OCI-LY7 (cell line): ENCODE results near the gene LMNTD2. TPM values are rescaled to one million over a fixed set of nuclear protein-coding genes. Genes with fewer than 3 reads are reported as not detected.

Experiments used
- BruUV-seq: library from RNA; stranded (reverse); fragments of 400-500 nt; replicated peaks from 2 replicates; lab custom pipeline; 2021; lab: Mats Ljungman, UMichigan
- CTCF ChIA-PET: fragments of 300-600 bp; sonication (Branson Sonifier 250); formaldehyde crosslinking; loops from one replicate; lab custom pipeline; 2022; ENCODE audit warnings: antibody characterized with exemption; ENCODE audit not compliant: unreplicated experiment; lab: Charles Lee
- POLR2A ChIA-PET: fragments of 300-600 bp; sonication (Branson Sonifier 250); formaldehyde crosslinking; loops from one replicate; lab custom pipeline; 2022; ENCODE audit warnings: antibody characterized with exemption; lab: Charles Lee
- DNase-seq: peaks from one replicate; pipeline ENCODE4 v3.0.0-alpha.2; 2015; ENCODE audit warnings: low spot score
- H2AFZ ChIP-seq: fragments of 200-600 bp; sonication (generic), shearing (Covaris generic); 2 replicates; pipeline ENCODE4 v1.6.1; 2014; ENCODE audit warnings: mild to moderate bottlenecking, antibody characterized with exemption, low read length, moderate library complexity
- H3K27ac ChIP-seq: fragments of 200-600 bp; sonication (generic); 2 replicates; pipeline ENCODE4 v1.5.1; 2014; ENCODE audit warnings: mixed run types, low read depth, mild to moderate bottlenecking, moderate library complexity, low read length, inconsistent platforms; ENCODE audit not compliant: poor library complexity, severe bottlenecking
- H3K36me3 ChIP-seq: fragments of 200-600 bp; sonication (generic); 2 replicates; pipeline ENCODE4 v1.6.1; 2014; ENCODE audit warnings: mild to moderate bottlenecking, antibody characterized with exemption, low read length, moderate library complexity, mixed read lengths; ENCODE audit not compliant: insufficient read depth
- H3K4me1 ChIP-seq: fragments of 200-600 bp; sonication (generic); 2 replicates; pipeline ENCODE4 v1.5.1; 2014; ENCODE audit warnings: mild to moderate bottlenecking, low read length; ENCODE audit not compliant: insufficient read depth, poor library complexity, severe bottlenecking
- H3K4me2 ChIP-seq: fragments of 200-600 bp; sonication (generic); 2 replicates; pipeline ENCODE4 v1.6.1; 2014; ENCODE audit warnings: mild to moderate bottlenecking, low read length
- H3K4me3 ChIP-seq: fragments of 200-600 bp; sonication (generic); 2 replicates; pipeline ENCODE4 v1.5.1; 2014; ENCODE audit warnings: mild to moderate bottlenecking, low read depth, low read length; ENCODE audit not compliant: poor library complexity, severe bottlenecking
- H3K79me2 ChIP-seq: fragments of 200-600 bp; sonication (generic); 2 replicates; pipeline ENCODE4 v1.6.1; 2016; ENCODE audit warnings: low read depth, mild to moderate bottlenecking, low read length, moderate library complexity, mixed read lengths; ENCODE audit not compliant: insufficient read depth
- H3K9me2 ChIP-seq: fragments of 200-600 bp; sonication (generic); 2 replicates; pipeline ENCODE4 v1.6.1; 2016; ENCODE audit warnings: mild to moderate bottlenecking, low read length, mixed read lengths; ENCODE audit not compliant: insufficient read depth
- H3K9me3 ChIP-seq: fragments of 200-600 bp; sonication (generic); 2 replicates; pipeline ENCODE4 v1.6.1; 2014; ENCODE audit warnings: mild to moderate bottlenecking, mixed run types, low read length, mixed read lengths
- H4K20me1 ChIP-seq: fragments of 200-600 bp; sonication (generic); 2 replicates; pipeline ENCODE4 v1.6.1; 2014; ENCODE audit warnings: mild to moderate bottlenecking, antibody characterized with exemption, low read length, moderate library complexity, mixed read lengths; ENCODE audit not compliant: insufficient read depth
- CTCF ChIP-seq: fragments of 200-600 bp; sonication (generic); conservative IDR thresholded peaks from 2 replicates; pipeline ENCODE4 v1.5.1; 2014; ENCODE audit warnings: mild to moderate bottlenecking, antibody characterized with exemption, low read length, moderate library complexity, mixed read lengths
- EZH2phosphoT487 ChIP-seq: fragments of 200-600 bp; sonication (generic); IDR thresholded peaks from 2 replicates; pipeline ENCODE4 v1.6.1; 2018; ENCODE audit warnings: low read depth, borderline replicate concordance, mild to moderate bottlenecking, mixed run types, antibody characterized with exemption, low read length, moderate library complexity, mixed read lengths
- intact Hi-C: fragments of 100-400 bp; cut with micrococcal nuclease; formaldehyde crosslinking; loops from one replicate; pipeline ENCODE4 v1.10.0; 2022; ENCODE audit not compliant: unreplicated experiment
- total RNA-seq, 2 experiments: library from RNA; depleted of rRNA in 1 of 2; stranded (reverse); fragments of >200 nt in 1 of 2; shearing (Covaris generic) in 1 of 2; gene quantifications; 2 replicates each; pipeline ENCODE4 v1.2.3, GENCODE V29; 2014 to 2022

Gene LMNTD2
- total RNA-seq, 2 experiments from 2014 or later, result 4.7 to 17.7 TPM

DNA sequence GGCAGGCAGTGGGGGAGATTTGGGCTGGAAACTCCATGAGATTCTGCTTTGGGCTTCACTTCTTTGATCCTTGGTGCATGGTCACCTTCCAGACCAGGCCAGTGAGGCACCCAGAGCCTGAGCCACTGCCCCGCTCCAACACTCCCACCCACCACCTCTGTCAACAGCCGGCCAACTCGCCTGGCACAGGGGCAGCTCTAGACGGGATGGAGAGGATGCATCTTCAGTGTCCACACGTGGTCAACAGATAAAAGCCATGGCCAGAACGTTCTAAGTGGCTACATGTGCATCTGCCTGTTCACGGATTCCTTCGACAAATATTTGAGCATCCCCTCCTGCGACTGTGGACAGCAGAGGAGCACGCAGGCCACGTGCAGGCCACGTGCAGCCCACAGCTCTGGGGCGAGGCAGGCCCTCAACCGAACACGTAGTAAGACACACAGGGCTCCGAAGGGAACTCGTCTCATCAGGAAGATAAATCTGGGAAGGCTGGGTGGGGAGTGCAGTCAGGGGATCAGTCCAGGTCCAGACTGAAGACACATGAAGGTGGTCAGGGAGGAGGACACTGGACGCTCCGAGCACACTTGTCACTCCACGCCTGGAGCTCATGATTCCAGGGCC lies 22.0 kb downstream of the LMNTD2 start:
- Histone ChIP-seq H3K36me3 (peaks cover 3% of the 10 kb centered on the region; the same call in 1 of the 2 replicates), H3K4me2 (peak overlapping the region; percentile 94), H3K4me1 (peaks cover 32% of the 10 kb centered on the region), H3K79me2 (no peaks in the 10 kb centered on the region), H3K9me2 (no peaks in the 10 kb centered on the region), H4K20me1 (no peaks in the 10 kb centered on the region), H3K4me3 (peak overlapping the region; percentile 77), H3K27ac (no peak overlapping the region), H3K9me3 (no peaks in the 10 kb centered on the region), H2AFZ (no peak overlapping the region)
- TF ChIP-seq EZH2phosphoT487, result no peak
- CTCF ChIA-PET, result no interaction called here
- POLR2A ChIA-PET, result no interaction called here
- intact Hi-C loops, result loop anchor here (5.0 kb wide), 1 partner anchor 91 kb away; no protein-coding TSS in a partner anchor
- no TSS peak for BruUV-seq
- no peak for DNase-seq

- no peaks in the 10 kb centered on the region for H3K9me3 ChIP-seq
- peak overlapping the region; percentile 80 for H3K27ac ChIP-seq
- TF ChIP-seq CTCF (no peak), EZH2phosphoT487 (no peak)
- H3K36me3 ChIP-seq, result peaks cover 9% of the 10 kb centered on the region; the same call in 1 of the 2 replicates
- H4K20me1 ChIP-seq, result no peaks in the 10 kb centered on the region
- H3K4me3 ChIP-seq, result peak overlapping the region; percentile 77
- H2AFZ ChIP-seq, result peak overlapping the region; percentile 75; the same call in 1 of the 2 replicates
- POLR2A ChIA-PET, result no interaction called here
- CTCF ChIA-PET, result no interaction called here
- no TSS peak for BruUV-seq
- H3K4me1 ChIP-seq, result peaks cover 32% of the 10 kb centered on the region
- intact Hi-C loops, result loop anchor here (1.0 to 5.0 kb wide), 2 partner anchors 32 to 91 kb away; no protein-coding TSS in a partner anchor
- H3K9me2 ChIP-seq, result no peaks in the 10 kb centered on the region
- H3K79me2 ChIP-seq, result no peaks in the 10 kb centered on the region
- no peak for DNase-seq
- peak overlapping the region; percentile 94 for H3K4me2 ChIP-seq
Observed at GRCh38 chr11:537622-538430, 22.7 kb downstream of the LMNTD2 start.

DNA sequence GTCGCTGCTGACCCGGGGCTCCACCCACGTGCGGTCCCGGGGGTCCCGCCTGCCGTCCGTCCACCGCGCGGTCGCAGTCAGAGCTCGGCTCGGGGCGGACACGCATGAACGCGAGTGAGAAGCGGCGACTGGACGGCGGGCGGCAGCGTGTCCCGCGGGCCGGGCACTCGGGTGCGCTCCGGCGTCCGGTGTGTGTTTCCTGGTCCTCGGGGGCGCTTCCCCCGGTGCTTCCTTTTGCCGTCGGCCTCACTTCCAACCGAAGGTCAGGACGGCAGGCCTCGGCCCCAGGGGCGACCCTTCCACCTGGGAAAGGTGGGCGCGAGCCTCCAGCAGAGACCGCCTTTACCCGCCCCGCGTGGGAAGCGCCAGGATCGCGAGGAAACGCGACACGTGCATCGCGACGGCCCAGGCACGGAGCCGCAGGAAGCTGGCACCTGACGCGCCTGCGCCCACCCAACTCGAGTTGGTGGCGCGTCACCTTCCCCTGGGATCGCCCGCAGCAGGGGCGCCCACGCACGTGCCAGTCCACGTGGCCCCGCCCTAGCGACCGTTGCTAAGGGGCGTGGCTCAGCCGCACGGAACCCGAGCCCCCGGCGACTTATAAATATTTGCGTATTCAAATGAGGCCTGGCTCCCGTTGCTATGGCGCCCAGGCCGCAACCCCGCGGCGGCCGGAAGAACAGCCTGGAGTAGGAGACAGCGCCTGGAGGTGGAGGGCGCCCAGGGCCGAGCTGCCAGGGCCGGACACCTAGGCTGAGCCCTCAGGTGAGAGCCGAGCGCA lies 23.5 kb downstream of the LMNTD2 start, which contains the start of gene LRRC56:
TSS of gene LRRC56 (plus strand) at position 687 of the 781 bp plus-strand sequence. CDS start 3,158 bp downstream, outside the sequence.
- ChIA-PET POLR2A (no interaction called here), CTCF (no interaction called here)
- TF ChIP-seq EZH2phosphoT487 (no peak), CTCF (no peak)
- peaks cover 17% of the 10 kb centered on the region; the same call in 1 of the 2 replicates for H3K36me3 ChIP-seq
- H3K4me3 ChIP-seq, result peak within 1 kb of the TSS; percentile 77
- no TSS peak for BruUV-seq
- no peaks in the 10 kb centered on the region for H3K9me2 ChIP-seq
- H2AFZ ChIP-seq, result peak within 1 kb of the TSS; percentile 75
- peaks cover 32% of the 10 kb centered on the region for H3K4me1 ChIP-seq
- H3K4me2 ChIP-seq, result peak within 1 kb of the TSS; percentile 94
- no peaks in the 10 kb centered on the region for H4K20me1 ChIP-seq
- no peaks in the 10 kb centered on the region for H3K9me3 ChIP-seq
- peak within 1 kb of the TSS; percentile 80 for H3K27ac ChIP-seq
- DNase-seq, result peak; percentile 96
- H3K79me2 ChIP-seq, result no peaks in the 10 kb centered on the region
- intact Hi-C loops, result loop anchor here (1.0 to 5.0 kb wide), 2 partner anchors 31 to 90 kb away; no protein-coding TSS in a partner anchor
